Upper lobe of right lung (tissue), 1 donor: ENCODE results near the gene APLP2. TPM values are rescaled to one million over a fixed set of nuclear protein-coding genes. Genes with fewer than 3 reads are reported as not detected.
"Not testable (repeated sequence)": the region's sequence is repeated elsewhere in the genome, so short reads cannot be mapped to it uniquely, and the experiment has no call there.

Source experiments
- ATAC-seq: fragments of 200-7000 bp; cut with Tn5 transposase; one replicate; pipeline ENCODE4 v1.9.1; 2020; ENCODE audit warnings: mild to moderate bottlenecking, moderate library complexity
- DNase-seq: peaks from one replicate; pipeline ENCODE4 v3.0.0-alpha.2; 2020
- H3K27ac ChIP-seq: fragments of 200-600 bp; one replicate; pipeline ENCODE4 v1.8.0; 2022
- H3K27me3 ChIP-seq: fragments of 200-600 bp; one replicate; pipeline ENCODE4 v1.8.0; 2022; ENCODE audit warnings: mild to moderate bottlenecking
- H3K36me3 ChIP-seq: fragments of 200-600 bp; one replicate; pipeline ENCODE4 v1.8.0; 2022
- H3K4me1 ChIP-seq: fragments of 200-600 bp; one replicate; pipeline ENCODE4 v1.8.0; 2022
- H3K4me3 ChIP-seq: fragments of 200-600 bp; one replicate; pipeline ENCODE4 v1.8.0; 2022; ENCODE audit warnings: mild to moderate bottlenecking
- H3K9me3 ChIP-seq: fragments of 200-600 bp; one replicate; pipeline ENCODE4 v1.8.0; 2022
- intact Hi-C: fragments of 100-400 bp; cut with DNase I; formaldehyde crosslinking; loops from one replicate; pipeline ENCODE4 v1.11.0; 2022
- total RNA-seq: library from RNA; stranded (reverse); fragmentation: NEBNext Ultra II Directional; extraction: Animal tissue kit (Norgen Biotek cat#: 25700); gene quantifications from one replicate; pipeline ENCODE4 v1.2.1, GENCODE V29; 2021
- TF ChIP-seq, protein P1 (sequence below): fragments of 200-600 bp; IDR thresholded peaks from one replicate; pipeline ENCODE4 v1.8.0; 2022; ENCODE audit warnings: antibody characterized with exemption
- donor health status: DM: no; HTN: yes; CAD: no; lungs with severe emphysema.

Gene APLP2
- total RNA-seq, 1 donor from 2014 or later, result 726 TPM

DNA sequence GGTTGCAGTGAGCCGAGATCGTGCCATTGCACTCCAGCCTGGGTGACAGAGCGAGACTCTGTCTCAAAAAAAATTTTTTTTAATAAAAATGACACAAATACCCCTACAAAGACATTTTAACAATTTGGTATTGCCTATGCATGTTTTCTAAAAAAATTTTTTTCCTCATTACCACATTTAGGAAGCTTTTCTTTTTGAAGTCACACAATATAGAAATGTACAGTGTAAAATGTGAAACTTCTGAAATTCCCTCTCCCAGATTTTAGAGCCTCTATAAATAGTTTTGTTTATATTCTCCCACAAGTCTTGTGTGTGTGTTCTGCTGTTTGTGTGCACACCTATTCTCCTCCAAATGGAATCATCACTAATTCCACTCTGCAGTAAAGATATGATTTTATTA is 97.5 kb downstream of the APLP2 start:
- Histone ChIP-seq H3K4me3 (no peak overlapping the region), H3K4me1 (peaks cover 15% of the 10 kb centered on the region), H3K27ac (no peak overlapping the region), H3K9me3 (no peaks in the 10 kb centered on the region), H3K36me3 (no peaks in the 10 kb centered on the region), H3K27me3 (no peaks in the 10 kb centered on the region)
- DNase-seq (no peak), ATAC-seq (no peak)
- TF ChIP-seq, protein P1, sequence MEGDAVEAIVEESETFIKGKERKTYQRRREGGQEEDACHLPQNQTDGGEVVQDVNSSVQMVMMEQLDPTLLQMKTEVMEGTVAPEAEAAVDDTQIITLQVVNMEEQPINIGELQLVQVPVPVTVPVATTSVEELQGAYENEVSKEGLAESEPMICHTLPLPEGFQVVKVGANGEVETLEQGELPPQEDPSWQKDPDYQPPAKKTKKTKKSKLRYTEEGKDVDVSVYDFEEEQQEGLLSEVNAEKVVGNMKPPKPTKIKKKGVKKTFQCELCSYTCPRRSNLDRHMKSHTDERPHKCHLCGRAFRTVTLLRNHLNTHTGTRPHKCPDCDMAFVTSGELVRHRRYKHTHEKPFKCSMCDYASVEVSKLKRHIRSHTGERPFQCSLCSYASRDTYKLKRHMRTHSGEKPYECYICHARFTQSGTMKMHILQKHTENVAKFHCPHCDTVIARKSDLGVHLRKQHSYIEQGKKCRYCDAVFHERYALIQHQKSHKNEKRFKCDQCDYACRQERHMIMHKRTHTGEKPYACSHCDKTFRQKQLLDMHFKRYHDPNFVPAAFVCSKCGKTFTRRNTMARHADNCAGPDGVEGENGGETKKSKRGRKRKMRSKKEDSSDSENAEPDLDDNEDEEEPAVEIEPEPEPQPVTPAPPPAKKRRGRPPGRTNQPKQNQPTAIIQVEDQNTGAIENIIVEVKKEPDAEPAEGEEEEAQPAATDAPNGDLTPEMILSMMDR, result no peak
- intact Hi-C loops, result no loop called here

DNA sequence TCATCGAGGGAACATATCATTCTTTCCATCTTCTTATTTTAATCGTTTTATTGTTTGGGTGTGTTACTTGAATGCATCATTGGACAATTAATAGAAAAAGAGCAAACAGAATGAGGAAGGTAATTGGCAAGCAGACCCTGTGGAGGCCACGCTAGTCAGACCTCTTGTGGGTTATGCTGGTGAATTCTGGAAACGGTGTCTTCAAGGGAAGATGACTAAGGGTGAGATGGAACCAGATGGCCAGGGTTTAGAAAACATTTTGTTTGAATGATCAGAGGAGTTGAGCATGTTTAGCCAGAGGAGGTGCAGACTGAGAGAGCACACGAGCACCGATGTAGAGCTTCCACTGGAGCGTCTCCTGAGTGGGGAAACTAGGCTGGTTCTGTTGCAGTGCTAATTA is 98.4 kb downstream of the APLP2 start:
- no peaks in the 10 kb centered on the region for H3K36me3 ChIP-seq
- no peaks in the 10 kb centered on the region for H3K27me3 ChIP-seq
- TF ChIP-seq, protein P1, result no peak
- H3K9me3 ChIP-seq, result no peaks in the 10 kb centered on the region
- H3K4me3 ChIP-seq, result no peak overlapping the region
- H3K27ac ChIP-seq, result no peak overlapping the region
- no peak for DNase-seq
- peaks cover 12% of the 10 kb centered on the region for H3K4me1 ChIP-seq
- intact Hi-C loops, result no loop called here
- no peak for ATAC-seq

DNA sequence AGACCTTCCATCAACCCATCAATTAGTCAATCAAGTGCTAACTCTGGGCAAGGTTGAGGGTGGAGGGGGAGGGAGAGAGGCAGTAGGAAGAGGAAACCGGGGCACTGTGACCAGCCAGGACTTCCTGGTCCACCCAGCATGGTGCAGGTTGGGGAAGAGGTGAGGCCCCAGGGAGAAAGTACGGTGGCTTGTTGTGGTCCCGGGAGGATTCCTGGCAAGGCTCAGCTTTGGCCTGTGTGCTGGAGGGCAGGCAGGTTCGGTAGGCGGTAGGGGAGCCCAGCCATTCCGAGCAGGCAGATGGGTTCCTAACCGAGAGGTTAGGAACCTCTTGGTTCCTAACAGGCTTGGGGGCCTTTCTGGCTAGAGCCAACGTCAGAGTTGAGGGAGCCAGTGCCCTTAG is 100.7 kb downstream of the APLP2 start:
- ATAC-seq (no peak), DNase-seq (no peak)
- intact Hi-C loops, result no loop called here
- Histone ChIP-seq H3K4me1 (no peaks in the 10 kb centered on the region), H3K9me3 (no peaks in the 10 kb centered on the region), H3K36me3 (no peaks in the 10 kb centered on the region), H3K4me3 (no peak overlapping the region), H3K27ac (no peak overlapping the region), H3K27me3 (no peaks in the 10 kb centered on the region)
- TF ChIP-seq, protein P1, result no peak

GRCh38 chr11:130171534-130171933 is 101.8 kb downstream of the APLP2 start:
- Histone ChIP-seq H3K36me3 (no peaks in the 10 kb centered on the region), H3K27ac (no peak overlapping the region), H3K9me3 (no peaks in the 10 kb centered on the region), H3K4me1 (no peaks in the 10 kb centered on the region), H3K27me3 (no peaks in the 10 kb centered on the region), H3K4me3 (no peak overlapping the region)
- DNase-seq, result no peak
- intact Hi-C loops, result no loop called here
- TF ChIP-seq, protein P1, result no peak
- no peak for ATAC-seq

- ATAC-seq, DNase-seq, H3K9me3 ChIP-seq, H3K27me3 ChIP-seq, H3K4me3 ChIP-seq, H3K27ac ChIP-seq, H3K4me1 ChIP-seq, H3K36me3 ChIP-seq, intact Hi-C loops: not testable (repeated sequence)
Observed at GRCh38 chr11:130172001-130172400, 102.3 kb downstream of the APLP2 start.

GRCh38 chr11:130174642-130175041 is 104.9 kb downstream of the APLP2 start:
- H3K9me3 ChIP-seq, result no peaks in the 10 kb centered on the region
- no peak for DNase-seq
- no peaks in the 10 kb centered on the region for H3K36me3 ChIP-seq
- TF ChIP-seq, protein P1, result no peak
- peaks cover 12% of the 10 kb centered on the region for H3K4me1 ChIP-seq
- no peak overlapping the region for H3K27ac ChIP-seq
- no peaks in the 10 kb centered on the region for H3K27me3 ChIP-seq
- ATAC-seq, result no peak
- intact Hi-C loops, result no loop called here
- H3K4me3 ChIP-seq, result no peak overlapping the region
